HEK293T (cell line): ENCODE data around the gene SDHB.

Source experiments
- CTCF ChIA-PET: fragments of 350-600 bp; formaldehyde crosslinking; extraction: SDS; loops from one replicate; lab custom pipeline; 2021; ENCODE audit warnings: antibody characterized with exemption, inconsistent platforms; lab: Yijun Ruan, JAX
- POLR2A ChIA-PET: fragments of 350-600 bp; formaldehyde crosslinking; extraction: SDS; loops from one replicate; lab custom pipeline; 2020; ENCODE audit warnings: antibody characterized with exemption, inconsistent platforms; lab: Yijun Ruan, JAX
- DNase-seq: peaks from one replicate; pipeline ENCODE4 v3.0.0; 2012; ENCODE audit warnings: mixed read lengths; ENCODE audit errors: extremely low spot score
- ARNT ChIP-seq: fragments of 450-650 bp; IDR thresholded peaks from 2 replicates; pipeline ENCODE4 v1.6.1; 2017; ENCODE audit warnings: mild to moderate bottlenecking
- BHLHE40 ChIP-seq: fragments of 450-650 bp; IDR thresholded peaks from 2 replicates; pipeline ENCODE4 v1.6.1; 2016; ENCODE audit warnings: mild to moderate bottlenecking, moderate library complexity, borderline replicate concordance
- CTBP1 ChIP-seq: fragments of 450-650 bp; IDR thresholded peaks from 2 replicates; pipeline ENCODE4 v1.6.1; 2016; ENCODE audit warnings: borderline replicate concordance
- ELF4 ChIP-seq: fragments of 450-650 bp; IDR thresholded peaks from 2 replicates; pipeline ENCODE4 v1.6.1; 2017; ENCODE audit warnings: antibody characterized with exemption
- FOXA1 ChIP-seq: fragments of 450-650 bp; IDR thresholded peaks from 2 replicates; pipeline ENCODE4 v1.6.1; 2016; ENCODE audit warnings: mild to moderate bottlenecking
- FOXK2 ChIP-seq: fragments of 450-650 bp; IDR thresholded peaks from 2 replicates; pipeline ENCODE4 v1.6.1; 2016; ENCODE audit warnings: mild to moderate bottlenecking
- FOXM1 ChIP-seq: fragments of 450-650 bp; IDR thresholded peaks from 2 replicates; pipeline ENCODE4 v1.6.1; 2017; ENCODE audit warnings: mild to moderate bottlenecking, borderline replicate concordance
- HDGF ChIP-seq: fragments of 450-650 bp; IDR thresholded peaks from 2 replicates; pipeline ENCODE4 v1.6.1; 2017; ENCODE audit warnings: antibody characterized with exemption, borderline replicate concordance
- L3MBTL2 ChIP-seq: fragments of 450-650 bp; conservative IDR thresholded peaks from 2 replicates; pipeline ENCODE4 v1.6.1; 2016; ENCODE audit warnings: mild to moderate bottlenecking
- LEF1 ChIP-seq: fragments of 450-650 bp; IDR thresholded peaks from 2 replicates; pipeline ENCODE4 v1.6.1; 2017; ENCODE audit warnings: mild to moderate bottlenecking, borderline replicate concordance
- NFRKB ChIP-seq: fragments of 450-650 bp; IDR thresholded peaks from 2 replicates; pipeline ENCODE4 v1.6.1; 2016; ENCODE audit warnings: mild to moderate bottlenecking, moderate library complexity
- SP1 ChIP-seq: fragments of 450-650 bp; IDR thresholded peaks from 2 replicates; pipeline ENCODE4 v1.6.1; 2017
- SUZ12 ChIP-seq: fragments of 450-650 bp; IDR thresholded peaks from 2 replicates; pipeline ENCODE4 v1.6.1; 2016; ENCODE audit warnings: mild to moderate bottlenecking
- TARDBP ChIP-seq: fragments of 450-650 bp; IDR thresholded peaks from 2 replicates; pipeline ENCODE4 v1.6.1; 2016
- ZNF384 ChIP-seq: fragments of 450-650 bp; IDR thresholded peaks from 2 replicates; pipeline ENCODE4 v1.6.1; 2016
- TF ChIP-seq, protein P1 (sequence below): fragments of 450-650 bp; IDR thresholded peaks from 2 replicates; pipeline ENCODE4 v1.6.1; 2016

The SDHB gene

DNA sequence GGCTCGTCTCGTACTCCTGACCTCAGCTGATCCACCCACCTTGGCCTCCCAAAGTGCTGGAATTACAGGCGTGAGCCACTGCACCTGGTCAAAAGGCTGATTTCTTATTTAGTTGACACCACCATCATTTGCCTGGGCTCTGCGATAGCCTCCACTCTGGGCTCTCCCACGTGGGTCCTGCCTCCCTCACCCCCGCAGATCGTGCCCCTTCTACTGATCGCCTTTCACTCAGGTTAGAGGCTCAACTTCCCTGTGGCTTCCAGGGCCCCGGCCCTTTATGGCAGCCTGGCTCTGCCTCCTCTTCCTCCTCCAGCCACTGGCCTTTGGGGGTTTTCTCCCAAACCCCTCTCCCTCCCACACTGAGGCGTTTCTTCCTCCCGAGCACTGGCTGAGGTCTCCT, 70.9 kb downstream of the SDHB start:
- ChIA-PET POLR2A (interaction anchor here (1.4 kb wide), 1 partner anchor 10 kb away, joined by 3 read pairs; no protein-coding TSS in a partner anchor), CTCF (no interaction called here)
- DNase-seq = no peak
- TF ChIP-seq ZNF384 = no peak

DNA sequence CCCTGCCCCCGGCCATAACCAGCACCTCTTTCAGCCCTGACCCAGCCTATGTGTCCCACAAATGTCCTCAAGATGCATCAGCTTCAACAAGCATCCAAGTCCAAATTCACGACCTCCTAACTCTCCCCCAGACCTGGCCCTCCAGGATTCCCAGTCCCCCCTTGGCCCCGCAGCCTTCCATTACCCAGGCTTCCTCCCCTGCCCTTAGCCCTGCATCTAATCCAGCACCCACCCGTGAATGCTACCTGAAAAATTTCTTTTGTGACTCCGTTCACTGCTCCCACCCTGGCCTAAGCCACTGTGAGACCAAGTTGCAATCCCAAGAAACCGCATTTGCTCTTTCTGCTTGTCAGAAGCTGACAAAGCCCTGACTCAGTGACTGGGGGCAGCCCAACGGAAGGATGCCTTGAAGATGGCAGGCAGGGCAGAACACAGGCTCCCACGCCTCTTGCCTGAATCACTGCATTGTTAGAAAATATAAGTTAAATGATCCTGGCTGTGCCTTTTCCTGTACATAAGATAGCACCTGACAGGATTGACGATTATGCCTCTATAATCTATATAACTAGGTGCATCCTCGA, 72.5 kb downstream of the SDHB start:
- ChIA-PET CTCF (interaction anchor here (0.6 kb wide), 1 partner anchor 28 kb away, joined by 10 read pairs; no protein-coding TSS in a partner anchor), POLR2A (interaction anchor here (1.4 to 1.7 kb wide), 2 partner anchors 11 to 21 kb away, joined by 3 to 8 read pairs; no protein-coding TSS in a partner anchor)
- no peak for DNase-seq
- TF ChIP-seq ARNT (no peak), FOXK2 (no peak), CTBP1 (no peak), NFRKB (no peak), BHLHE40 (no peak), TARDBP (no peak), FOXA1 (no peak), LEF1 (no peak), SUZ12 (no peak), ELF4 (no peak), SP1 (no peak), FOXM1 (no peak), L3MBTL2 (no peak), ZNF384 (no peak), HDGF (no peak)
- TF ChIP-seq, protein P1, sequence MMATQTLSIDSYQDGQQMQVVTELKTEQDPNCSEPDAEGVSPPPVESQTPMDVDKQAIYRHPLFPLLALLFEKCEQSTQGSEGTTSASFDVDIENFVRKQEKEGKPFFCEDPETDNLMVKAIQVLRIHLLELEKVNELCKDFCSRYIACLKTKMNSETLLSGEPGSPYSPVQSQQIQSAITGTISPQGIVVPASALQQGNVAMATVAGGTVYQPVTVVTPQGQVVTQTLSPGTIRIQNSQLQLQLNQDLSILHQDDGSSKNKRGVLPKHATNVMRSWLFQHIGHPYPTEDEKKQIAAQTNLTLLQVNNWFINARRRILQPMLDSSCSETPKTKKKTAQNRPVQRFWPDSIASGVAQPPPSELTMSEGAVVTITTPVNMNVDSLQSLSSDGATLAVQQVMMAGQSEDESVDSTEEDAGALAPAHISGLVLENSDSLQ = no peak

DNA sequence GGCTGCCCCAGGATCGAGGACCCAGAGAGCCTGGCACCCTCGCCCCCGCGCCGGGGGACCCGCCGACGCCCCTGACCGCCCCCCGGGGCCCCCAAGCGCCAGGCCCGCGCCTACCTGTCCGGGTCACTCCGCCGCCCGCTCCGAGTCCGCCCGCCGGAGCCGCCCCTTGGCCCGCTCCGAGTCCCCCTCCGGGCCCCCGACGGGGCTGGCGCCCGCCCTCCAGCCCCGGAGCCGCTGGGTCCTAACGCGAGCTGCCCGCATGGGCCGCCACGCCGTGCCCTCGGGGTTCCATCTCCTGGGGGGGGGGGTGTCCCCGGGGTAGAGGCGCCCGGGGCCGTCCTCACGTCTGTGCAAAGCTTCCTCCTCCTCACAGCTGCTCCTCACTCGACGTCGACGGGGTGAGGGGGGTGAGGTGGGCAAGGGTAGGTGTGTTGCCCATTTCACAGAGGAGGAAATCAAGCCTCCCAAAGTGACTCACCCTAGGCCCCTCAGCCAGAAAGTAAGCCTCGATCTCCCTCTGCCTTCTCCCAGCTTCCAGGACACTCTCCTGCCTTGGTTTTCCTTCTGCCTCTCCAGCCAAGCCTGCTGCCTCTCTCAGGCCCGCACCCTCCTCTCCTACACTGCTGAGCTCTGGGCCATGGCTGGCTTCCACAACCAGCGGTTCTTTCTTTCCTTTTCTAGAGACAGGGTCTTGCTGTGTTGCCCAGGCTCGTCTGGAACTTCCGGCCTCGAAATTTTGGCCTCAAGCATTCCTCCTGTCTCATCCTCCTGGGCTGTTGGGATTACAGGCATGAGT, 73.2 kb downstream of the SDHB start, which contains the start of gene MFAP2:
Gene MFAP2 (minus strand): TSS at position 148 of the 796 bp plus-strand sequence. CDS start 2,347 bp downstream, outside the sequence.
- CTCF ChIA-PET = interaction anchor here (0.6 kb wide), 1 partner anchor 48 kb away, joined by 5 read pairs; no protein-coding TSS in a partner anchor
- POLR2A ChIA-PET = interaction anchor here (0.6 to 1.7 kb wide), 2 partner anchors 20 to 25 kb away, joined by 3 to 8 read pairs; no protein-coding TSS in a partner anchor
- no peak for TF ChIP-seq FOXK2
- TF ChIP-seq TARDBP = no peak
- no peak for TF ChIP-seq SUZ12
- TF ChIP-seq, protein P1 = no peak
- no peak for TF ChIP-seq FOXM1
- TF ChIP-seq ZNF384 = no peak
- TF ChIP-seq ELF4 = no peak
- no peak for TF ChIP-seq HDGF
- DNase-seq = peak; percentile 32

DNA sequence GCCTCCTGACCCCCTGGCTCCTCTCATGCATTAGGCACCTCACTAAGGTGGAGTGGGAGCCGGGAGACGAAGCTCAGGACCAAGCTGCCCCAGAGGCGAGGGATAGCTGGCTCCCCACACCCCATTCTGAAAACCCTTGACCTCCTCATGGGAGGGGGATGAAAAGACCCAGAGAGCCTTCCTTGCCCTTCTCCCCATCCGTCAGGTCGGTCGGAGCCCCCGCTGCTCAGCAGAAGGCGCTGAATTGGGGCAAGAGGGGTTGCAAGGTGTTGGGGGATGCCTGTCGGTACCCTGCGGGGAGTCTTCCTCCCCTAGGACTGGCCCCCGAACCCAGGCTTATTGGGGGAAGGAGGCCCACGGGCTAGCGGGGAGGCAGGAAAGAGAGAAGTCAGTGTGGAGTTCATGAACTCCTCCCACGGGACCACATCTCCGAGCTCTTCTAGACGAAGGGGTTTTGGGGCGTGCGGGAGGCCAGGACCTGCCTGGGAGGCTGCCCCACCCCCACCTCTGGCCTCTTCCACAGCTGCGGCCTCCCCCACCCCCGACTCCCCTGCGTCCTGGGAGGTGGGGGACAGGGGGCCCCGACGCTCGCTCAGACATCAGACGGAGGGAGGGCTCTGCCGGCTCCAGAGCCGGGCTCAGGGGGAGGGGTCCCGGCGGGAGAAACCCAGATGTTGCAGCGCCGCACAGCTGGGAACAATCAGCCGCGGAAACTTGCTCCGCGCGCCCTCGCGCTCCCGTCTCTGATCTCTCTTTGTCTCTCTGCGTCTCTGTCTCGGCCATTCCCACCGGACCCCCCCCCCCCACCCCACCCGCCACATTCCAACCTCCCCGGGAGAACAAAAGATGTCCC, 74.1 kb downstream of the SDHB start:
- DNase-seq = no peak
- POLR2A ChIA-PET = interaction anchor here (0.8 to 1.0 kb wide), 2 partner anchors 19 to 34 kb away, joined by 3 to 4 read pairs; no protein-coding TSS in a partner anchor
- TF ChIP-seq FOXM1 = no peak
- TF ChIP-seq, protein P1 = no peak
- no peak for TF ChIP-seq FOXK2
- CTCF ChIA-PET = no interaction called here

DNA sequence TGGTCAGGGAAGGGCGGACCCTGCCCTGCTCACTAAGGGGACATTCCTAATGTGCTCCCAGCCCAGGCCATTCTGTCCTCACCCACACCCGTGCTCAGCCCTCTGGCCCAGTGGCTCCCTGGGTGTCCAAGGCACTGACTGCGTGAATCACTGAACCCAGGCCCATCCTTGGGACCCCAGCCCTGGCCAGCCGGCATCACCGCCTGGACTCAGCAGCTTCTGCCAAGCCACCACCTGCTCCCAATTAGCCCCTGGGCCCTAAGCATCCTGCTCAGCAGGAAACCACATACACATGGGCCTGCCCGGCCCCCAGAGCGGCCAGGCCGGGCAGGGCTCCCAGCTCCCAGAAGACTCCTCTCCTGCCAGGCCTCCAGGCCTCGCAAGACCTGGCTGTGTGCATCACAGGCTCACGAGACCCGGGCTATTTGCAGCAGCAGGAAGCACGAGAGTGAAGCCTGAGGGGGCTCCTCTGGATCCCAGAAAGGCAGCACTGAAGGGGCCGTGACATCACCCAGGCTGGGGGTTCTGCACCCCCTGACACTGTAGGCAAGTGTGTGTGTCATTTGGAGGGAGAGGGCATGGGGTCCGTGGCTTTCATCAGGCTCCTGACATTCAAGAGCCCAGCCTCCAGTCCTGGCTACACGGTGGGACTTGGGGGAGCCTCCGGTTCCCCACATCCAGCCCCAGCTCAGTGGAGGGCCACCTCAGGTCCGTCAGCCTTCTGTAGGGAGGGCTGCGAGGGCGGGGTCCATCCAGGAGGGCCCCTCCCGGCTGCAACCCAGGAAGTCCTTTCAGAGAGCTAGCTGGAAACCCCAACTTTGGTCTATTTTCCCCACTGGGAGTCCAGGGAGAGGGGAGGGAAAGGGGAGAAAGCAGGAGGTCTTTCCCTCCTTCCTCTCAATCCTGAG, 75.0 kb downstream of the SDHB start:
- ChIA-PET POLR2A (interaction anchor here (0.8 to 1.7 kb wide), 3 partner anchors 18 to 34 kb away, joined by 3 to 5 read pairs (median 4); no protein-coding TSS in a partner anchor), CTCF (no interaction called here)
- TF ChIP-seq TARDBP = no peak
- TF ChIP-seq, protein P1 = no peak
- no peak for TF ChIP-seq SUZ12
- no peak for TF ChIP-seq FOXM1
- no peak for TF ChIP-seq HDGF
- no peak for TF ChIP-seq CTBP1
- no peak for TF ChIP-seq SP1
- DNase-seq = no peak
